A549 (cell line): Measurements from ENCODE around the gene IRF8.

Experiments
- CHD2 ChIP-seq: fragments of 150-350 bp; IDR thresholded peaks from 2 replicates; pipeline ENCODE4 v1.6.1; 2014; ENCODE audit warnings: low read length; ENCODE audit not compliant: partially characterized antibody
- ESRRA ChIP-seq: fragments of 150-350 bp; IDR thresholded peaks from 2 replicates; pipeline ENCODE4 v1.6.1; 2014; ENCODE audit warnings: mild to moderate bottlenecking, low read length, borderline replicate concordance
- JUN ChIP-seq, 2 experiments: fragments of >200 bp; sonication (Bioruptor Twin); formaldehyde crosslinking; IDR thresholded peaks; 2 replicates in 1 of 2; 3 replicates in 1 of 2; pipeline ENCODE4 v1.6.1; 2016 to 2017
- NR3C1 ChIP-seq: fragments of >200 bp; sonication (Bioruptor Twin); formaldehyde crosslinking; IDR thresholded peaks from 3 replicates; pipeline ENCODE4 v1.6.1; 2017
- POLR2A ChIP-seq: IDR thresholded peaks from 2 replicates; pipeline ENCODE4 v1.6.1; 2012; ENCODE audit warnings: mild to moderate bottlenecking, low read length
- RNF2 ChIP-seq: fragments of 200-600 bp; sonication (generic); IDR thresholded peaks from 2 replicates; pipeline ENCODE4 v1.6.1; 2016; ENCODE audit warnings: low read depth, mild to moderate bottlenecking, antibody characterized with exemption, moderate library complexity, borderline replicate concordance
- ZNF302 ChIP-seq: fragments of 250-450 bp; sonication (Bioruptor Pico); IDR thresholded peaks from 2 replicates; pipeline ENCODE4 v1.9.0; 2021; ENCODE audit warnings: inconsistent platforms, mild to moderate bottlenecking, moderate library complexity
- TF ChIP-seq, protein P1 (sequence below): fragments of >200 bp; sonication (Bioruptor Twin); formaldehyde crosslinking; IDR thresholded peaks from 3 replicates; pipeline ENCODE4 v1.5.1; 2016

DNA sequence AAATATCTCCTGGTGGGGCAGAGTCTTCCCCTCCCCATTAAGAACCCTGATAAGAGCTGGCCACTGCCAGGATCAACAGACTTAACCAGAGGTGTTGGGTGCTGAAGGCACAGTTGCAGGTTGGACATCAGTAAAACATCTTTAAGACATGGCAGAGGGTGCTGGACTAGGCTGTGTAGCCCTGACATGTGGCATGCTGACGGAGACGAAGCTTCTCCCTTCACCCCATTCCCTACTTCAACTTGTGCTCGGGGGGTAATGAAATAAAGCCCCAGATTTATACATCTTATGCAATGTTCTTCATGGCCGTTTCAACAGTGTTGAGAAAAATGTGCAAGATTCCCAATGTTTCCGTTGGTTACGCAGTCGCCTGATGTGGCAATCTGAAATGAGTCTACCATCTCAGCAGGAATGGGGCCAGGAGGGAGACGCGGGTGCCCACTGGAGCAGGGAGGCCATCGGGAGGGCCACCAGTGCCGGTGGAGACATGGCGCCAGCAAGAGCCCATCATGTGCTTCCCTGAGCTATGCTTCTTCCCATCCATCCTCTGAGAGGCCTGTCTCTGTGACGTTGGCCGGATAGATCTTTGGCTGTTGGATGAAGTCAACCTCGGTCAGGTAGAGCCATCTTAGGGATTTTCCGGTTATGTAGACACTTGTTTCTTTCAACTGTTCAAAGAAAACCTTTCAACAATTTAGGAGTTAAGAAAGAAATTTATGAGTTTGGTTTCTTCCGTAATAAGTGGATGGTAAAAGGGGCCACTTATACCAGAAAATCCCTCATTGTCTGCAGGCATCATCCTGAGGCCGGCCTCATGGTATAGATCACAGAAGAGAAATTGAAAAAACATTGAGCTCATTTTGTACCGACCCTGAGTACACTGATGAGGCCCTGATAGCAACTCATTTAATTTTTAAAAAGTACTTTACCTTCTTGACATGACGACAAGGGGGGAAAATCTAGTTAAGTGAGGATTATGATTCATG lies 6.4 kb downstream of the IRF8 start:
- no peak for TF ChIP-seq CHD2
- no peak for TF ChIP-seq RNF2
- TF ChIP-seq, protein P1, sequence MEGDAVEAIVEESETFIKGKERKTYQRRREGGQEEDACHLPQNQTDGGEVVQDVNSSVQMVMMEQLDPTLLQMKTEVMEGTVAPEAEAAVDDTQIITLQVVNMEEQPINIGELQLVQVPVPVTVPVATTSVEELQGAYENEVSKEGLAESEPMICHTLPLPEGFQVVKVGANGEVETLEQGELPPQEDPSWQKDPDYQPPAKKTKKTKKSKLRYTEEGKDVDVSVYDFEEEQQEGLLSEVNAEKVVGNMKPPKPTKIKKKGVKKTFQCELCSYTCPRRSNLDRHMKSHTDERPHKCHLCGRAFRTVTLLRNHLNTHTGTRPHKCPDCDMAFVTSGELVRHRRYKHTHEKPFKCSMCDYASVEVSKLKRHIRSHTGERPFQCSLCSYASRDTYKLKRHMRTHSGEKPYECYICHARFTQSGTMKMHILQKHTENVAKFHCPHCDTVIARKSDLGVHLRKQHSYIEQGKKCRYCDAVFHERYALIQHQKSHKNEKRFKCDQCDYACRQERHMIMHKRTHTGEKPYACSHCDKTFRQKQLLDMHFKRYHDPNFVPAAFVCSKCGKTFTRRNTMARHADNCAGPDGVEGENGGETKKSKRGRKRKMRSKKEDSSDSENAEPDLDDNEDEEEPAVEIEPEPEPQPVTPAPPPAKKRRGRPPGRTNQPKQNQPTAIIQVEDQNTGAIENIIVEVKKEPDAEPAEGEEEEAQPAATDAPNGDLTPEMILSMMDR: no peak
- no peak for TF ChIP-seq NR3C1
- TF ChIP-seq POLR2A: no peak
- TF ChIP-seq ZNF302 (CRISPR knock-in tag): no peak
- TF ChIP-seq JUN (IDR thresholded peaks at IDR 0.05): no peak
- TF ChIP-seq ESRRA: no peak
